Inferior parietal cortex (tissue), 1 donor: ENCODE results near the gene ANKS3.

Experiments
- DNase-seq: peaks from one replicate; pipeline ENCODE4 v3.0.0-alpha.2; 2016; ENCODE audit errors: extremely low spot score

The ANKS3 gene, protein sequence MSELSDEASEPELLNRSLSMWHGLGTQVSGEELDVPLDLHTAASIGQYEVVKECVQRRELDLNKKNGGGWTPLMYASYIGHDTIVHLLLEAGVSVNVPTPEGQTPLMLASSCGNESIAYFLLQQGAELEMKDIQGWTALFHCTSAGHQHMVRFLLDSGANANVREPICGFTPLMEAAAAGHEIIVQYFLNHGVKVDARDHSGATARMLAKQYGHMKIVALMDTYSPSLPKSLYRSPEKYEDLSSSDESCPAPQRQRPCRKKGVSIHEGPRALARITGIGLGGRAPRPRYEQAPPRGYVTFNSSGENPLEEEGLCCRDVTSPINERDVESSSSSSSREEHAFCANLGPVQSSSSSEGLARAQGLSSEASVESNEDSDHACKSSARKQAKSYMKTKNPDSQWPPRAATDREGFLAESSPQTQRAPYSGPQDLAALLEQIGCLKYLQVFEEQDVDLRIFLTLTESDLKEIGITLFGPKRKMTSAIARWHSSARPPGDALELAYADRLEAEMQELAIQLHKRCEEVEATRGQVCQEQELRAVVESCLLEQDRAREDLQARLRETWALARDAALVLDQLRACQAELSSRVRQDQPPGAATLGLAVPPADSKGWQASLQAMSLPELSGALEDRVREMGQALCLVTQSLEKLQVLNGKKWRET

DNA sequence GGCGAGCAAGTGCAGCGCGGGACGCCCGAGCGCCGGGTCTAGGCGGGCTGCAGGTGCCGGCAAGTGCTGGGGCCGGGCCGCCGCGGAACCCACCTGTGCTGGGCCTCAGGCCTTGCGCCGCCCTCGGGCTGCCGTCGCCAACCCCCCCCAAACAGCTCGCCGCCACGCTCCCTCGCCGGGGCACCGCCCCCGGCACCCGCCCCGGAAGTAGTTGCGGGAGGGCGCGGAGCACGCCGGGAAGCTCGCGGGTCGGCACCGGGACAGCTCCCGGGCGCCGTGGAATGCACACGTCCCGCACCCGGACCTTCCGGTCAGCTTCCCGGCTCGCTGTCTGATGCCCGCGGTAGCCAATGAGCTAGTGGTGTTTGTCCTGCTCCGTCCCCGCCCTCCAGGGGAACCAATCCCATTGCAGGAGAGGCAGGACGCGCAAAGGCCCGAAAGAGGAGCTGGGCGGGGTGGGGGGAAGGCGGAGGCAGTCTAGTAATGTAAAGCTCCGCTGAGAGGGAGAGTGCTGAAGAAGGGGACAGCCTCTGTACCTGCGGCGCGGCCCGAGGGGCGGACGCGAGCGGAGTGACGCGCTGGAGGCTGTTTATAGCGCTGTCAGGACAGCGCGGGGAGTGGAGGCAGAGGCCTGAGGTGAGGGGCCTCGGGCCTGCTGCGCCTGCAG lies at the start of gene ANKS3, which contains the start of gene DNAAF8:
Gene ANKS3, minus strand, starts transcription at position 209 of the 667 bp plus-strand sequence. CDS start 4,122 bp downstream, outside the sequence.
Gene DNAAF8, plus strand, starts transcription at position 475 of the 667 bp plus-strand sequence. CDS start 1,978 bp downstream, outside the sequence.
- peak; percentile 95 for DNase-seq

DNA sequence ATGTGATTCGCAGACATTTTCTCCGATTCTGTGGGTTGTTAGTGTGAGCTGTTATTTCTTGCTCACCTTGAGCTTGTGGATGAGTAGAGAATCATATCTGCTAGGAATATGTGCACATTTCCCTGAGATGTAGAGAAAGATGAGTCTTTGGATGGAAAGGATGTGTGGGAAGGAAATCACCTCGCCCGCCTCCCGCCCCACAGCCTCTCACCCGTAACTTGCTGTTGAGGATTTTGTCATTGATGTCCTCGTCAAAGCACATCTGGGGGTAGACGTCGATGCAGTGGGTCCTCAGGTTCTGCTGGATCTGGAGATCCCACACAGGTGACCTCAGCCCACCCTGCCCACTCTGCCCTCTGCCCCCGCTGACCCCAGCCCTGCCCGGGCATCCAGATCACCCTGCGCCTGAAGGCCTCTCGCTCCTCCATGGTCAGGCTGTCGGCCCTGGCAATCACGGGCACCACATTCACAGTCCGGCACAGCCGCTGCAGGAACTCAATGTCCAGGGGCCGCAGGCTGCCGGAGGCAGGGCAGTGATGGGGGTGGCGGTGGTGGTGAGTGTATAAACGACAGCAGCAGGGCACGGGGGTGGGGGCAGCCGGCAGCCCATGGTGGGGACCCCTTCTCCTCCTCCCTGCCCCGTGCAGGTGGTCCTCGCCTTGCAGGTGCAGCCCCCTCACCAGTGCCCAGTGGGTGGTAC lies 49.3 kb upstream of the ANKS3 start:
- DNase-seq = no peak

DNA sequence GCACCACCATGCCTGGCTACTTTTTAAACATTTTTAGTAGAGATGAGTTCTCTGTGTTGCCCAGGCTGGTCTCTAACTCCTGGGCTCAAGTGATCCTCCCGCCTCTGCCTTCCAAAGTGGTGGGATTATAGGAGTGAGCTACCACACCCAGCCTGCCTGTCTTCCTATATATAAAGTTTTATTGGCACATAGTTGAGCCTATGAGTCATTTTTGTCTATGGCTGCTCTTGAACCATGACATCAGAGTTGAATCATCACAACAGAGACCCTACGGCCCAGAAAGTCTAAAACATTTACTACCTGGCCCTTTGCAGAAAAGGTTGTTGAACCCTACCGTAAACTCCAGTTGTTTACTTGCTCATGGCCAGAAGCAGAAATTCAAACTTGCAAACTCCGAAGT lies 46.2 kb upstream of the ANKS3 start:
- no peak for DNase-seq

DNA sequence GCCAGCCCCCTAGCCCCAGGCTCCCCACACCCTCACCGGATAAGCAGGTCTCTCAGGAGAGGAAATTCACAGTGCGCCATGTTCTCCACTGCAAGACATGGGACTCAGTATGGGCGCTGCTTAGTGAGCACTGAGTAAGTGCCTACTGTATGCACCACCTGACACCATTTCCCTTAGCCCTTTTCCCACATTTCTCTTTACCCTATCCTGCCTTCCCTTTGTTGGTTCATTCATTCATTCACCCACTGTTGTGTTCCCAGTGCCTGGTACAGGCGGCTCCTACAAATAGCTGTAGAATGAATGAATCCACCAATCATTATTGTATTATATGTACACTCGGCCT lies 44.0 kb upstream of the ANKS3 start:
- no peak for DNase-seq

DNA sequence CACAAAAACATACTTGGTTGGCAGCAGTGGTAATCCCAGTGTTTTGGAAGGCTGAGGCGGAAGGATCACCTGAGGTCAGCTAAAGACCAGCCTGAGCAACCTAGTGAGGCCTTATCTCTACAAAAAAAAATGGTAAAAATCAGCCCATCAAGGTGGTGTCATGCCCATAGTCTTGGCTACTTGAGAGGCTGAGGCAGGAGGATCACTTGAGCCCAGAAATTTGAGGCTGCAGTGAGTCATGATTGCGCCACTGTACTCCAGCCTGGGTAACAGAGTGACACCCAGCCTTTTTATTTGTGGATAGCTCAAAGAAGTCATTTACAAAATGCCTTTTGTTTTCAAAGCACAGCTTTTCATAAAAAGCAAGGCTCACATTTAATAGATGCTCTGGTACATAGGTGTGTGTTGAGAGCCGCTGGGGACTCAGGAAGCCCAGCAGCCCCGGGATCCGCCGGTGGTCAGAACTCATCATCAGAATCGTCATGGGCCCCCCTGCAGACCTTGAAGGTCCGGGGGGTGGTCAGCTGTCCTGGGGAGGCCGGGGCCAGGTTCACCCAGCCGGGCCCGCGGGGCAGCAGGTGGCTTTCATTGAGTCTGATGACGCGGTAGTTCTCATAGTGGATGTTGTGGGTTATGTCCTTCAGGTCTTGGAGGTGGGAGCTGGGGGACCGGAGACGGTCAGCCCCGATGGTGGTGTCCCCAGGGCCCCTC lies 43.4 kb upstream of the ANKS3 start:
- no peak for DNase-seq

DNA sequence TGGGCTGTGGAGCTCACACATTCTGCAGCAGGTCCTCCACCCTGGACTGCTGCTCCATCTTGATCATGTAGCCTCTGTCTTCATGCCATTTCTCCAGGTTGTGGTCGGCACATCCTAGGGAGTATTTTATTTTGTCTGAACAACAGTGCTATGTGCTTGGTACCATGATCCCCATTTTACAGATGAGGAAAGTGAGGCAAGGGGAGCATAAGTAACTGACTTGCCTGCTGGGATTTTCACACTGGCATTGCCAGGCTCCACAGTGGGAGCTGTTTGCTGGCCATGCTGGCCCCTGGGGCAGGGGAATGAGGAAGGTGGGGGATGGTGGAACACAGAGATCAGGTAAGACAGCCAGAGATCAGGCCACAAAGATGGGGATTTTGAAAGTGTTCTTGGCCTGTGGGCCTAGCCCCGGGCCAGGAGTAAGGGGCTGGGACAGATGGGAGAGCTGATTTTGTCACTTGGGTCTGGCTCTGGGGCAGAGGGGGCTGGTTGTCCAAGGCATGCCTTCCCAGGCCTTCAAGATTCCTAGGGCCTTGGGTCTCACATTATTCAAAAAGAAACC lies 42.2 kb upstream of the ANKS3 start:
- DNase-seq = no peak

DNA sequence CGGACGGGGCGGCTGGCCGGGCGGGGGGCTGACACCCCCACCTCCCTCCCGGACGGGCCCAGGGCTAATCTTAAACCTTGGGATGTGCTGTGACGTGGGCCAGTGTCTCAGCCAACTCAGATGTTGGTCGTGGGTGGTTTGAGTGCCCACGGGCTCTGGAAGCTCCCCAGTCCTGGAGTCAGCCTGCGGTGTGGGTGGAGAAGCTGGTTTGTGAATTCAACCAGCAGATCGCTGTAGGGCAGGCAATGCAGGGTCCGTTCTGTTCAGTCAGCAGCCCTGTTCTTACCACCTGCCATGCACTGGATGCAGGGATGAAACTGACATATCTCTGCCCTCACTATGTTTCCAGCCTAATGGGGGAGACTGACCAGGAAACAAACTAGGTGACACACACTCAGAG lies 40.9 kb upstream of the ANKS3 start:
- DNase-seq = no peak

DNA sequence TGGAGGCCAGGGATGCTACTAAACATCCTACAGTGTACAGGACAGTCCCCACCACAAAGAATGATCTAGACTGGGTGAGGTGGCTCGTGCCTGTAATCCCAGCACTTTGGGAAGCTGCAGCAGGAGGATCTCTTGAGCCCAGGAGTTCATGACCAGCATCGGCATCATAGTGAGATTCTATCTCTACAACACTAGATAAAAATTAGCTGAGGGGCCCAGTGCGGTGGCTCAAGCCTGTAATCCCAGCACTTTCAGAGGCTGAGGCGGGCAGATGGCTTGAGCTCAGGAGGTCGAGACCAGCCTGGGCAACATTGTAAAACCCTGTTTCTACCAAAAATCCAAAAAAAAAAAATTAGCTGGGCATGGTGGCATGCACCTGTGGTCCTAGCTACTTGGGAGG lies 38.3 kb upstream of the ANKS3 start:
- no peak for DNase-seq

DNA sequence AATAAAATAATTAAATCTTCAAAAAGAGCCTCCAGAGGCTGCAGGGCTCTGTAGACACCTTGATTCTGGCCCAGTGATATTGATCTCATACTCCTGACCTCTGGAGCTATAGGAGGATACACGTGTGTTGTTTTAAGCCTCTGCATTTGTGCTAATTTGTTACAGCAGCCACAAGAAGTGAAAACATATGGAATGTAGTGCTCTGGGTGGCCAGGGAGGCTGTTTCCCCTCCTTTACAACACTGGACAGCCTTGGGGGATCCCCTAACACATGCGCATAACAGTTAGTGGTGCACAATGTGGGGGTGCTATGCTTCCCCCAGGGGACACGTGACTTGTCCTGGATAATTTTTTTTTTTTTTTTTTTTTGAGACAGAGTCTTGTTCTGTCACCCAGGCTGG lies 37.6 kb upstream of the ANKS3 start:
- DNase-seq = no peak

DNA sequence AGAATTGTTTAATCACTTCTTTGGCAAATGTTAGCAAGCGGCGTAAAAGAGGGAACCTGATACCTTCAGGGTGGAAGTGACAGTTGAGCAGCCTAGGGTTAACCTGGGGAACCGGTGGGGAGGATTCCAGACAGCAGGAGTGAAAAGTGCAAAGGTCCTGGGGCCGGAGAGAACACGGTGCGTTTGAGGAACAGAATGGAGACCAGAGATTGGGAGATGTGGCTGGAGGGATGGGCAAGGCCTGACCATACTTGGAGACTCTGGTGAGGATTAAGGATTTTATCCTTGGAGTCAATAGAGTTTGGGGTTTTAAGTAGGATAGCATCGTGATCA lies 35.2 kb upstream of the ANKS3 start:
- peak; percentile 8 for DNase-seq

DNA sequence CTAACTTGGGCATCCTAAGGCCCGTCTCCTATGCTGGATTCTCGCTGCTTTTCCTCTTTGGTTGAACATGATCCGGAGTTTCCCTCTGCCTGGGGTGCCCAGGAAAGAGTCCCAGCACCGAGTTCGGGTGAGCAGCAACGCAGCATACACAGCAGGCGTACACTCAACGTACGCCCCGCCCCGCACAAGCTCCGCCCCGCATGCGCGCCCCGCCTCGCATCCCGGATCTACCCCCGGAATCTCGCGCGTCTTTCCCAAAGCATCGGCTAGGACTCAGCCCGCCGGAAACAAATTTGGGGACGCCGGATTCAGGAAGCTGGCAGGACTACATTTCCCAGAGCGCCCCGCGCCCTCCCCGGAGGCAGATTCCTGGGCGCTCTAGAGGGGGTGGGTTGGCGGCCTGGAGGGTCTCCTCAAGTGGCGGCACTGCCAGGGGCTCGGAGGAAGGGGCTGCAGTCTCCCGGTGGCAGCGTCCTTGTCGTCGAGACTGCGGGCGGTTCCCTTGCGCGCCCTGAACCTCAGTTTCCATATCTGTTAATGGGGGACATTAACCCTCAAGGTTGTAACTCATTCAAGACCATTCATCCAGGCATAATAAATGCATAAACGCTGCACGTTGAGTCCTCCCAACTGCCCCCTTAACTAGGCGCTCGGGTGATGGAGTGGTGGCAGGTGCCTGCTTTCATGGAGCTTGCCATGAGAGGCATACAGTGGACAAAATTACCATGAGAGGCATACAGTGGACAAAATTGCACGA lies 34.7 kb upstream of the ANKS3 start:
- DNase-seq = peak; percentile 96

DNA sequence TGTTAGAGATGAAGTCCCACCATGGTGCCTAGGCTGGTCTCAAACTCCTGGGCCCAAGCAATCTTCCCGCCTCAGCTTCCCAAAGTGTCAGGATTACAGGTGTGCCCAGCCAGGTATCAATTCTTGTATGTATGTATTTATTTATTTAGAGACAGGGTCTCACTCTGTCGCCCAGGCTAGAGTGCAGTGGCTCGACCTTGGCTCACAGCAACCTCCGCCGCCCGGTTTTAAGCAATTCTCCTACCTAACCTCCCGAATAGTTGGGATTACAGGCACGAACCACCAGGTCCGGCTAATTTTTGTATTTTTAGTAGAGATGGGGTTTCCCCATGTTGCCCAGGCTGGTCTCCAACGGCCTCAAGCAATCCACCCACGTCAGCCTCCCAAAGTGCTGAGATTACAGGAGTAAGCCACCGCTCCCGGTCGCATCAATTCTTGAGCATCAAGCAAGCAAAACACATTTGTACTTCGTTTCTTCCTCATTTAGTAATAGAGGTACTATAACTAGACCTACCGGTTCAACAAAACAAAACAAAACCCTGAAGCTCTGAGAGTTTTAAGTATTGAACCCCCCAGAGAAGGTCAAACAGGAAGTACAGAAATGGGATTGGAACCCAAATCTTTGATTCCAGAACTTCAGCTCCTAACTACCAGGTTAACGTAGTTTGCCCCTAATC lies 33.9 kb upstream of the ANKS3 start:
- no peak for DNase-seq

DNA sequence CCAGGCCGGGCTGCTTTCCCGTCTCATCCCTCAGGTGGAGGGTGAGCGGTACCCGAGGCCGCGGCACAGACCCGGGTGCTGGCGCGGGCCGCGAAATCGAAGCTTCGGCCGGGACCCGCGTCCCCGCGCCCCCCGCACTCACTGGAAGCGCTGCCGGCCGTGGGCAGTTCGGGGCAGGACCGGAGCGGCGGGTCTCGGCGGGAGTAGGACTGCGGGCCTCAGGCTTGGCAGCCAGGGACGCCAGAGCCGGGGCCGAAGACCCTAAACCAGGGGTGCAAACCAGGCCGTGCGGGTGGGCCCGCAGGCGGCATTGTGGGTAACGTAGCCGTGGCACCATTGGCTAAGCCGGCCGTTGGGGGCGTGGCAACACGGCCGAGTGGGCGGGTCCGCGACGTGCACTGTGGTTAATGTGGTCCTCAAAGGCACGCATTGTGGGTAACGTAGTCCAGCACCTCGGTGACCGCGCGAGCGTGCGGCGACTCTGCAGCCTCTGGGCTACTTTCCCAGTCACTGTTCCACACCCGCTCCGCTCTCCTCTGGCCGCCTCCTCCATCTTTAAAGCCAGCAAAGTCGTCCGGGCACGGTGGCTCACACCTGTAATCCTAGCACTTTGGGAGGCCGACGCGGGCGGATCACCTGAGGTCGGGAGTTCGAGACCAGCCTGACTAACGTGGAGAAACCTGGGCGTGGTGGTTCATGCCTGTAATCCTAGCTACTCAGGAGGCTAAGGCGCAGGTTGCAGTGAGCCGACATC lies 33.0 kb upstream of the ANKS3 start, which contains the start of gene ZNF500:
Gene ZNF500, minus strand, starts transcription at position 288 of the 754 bp plus-strand sequence. CDS start 1,184 bp downstream, outside the sequence.
- peak; percentile 96 for DNase-seq

DNA sequence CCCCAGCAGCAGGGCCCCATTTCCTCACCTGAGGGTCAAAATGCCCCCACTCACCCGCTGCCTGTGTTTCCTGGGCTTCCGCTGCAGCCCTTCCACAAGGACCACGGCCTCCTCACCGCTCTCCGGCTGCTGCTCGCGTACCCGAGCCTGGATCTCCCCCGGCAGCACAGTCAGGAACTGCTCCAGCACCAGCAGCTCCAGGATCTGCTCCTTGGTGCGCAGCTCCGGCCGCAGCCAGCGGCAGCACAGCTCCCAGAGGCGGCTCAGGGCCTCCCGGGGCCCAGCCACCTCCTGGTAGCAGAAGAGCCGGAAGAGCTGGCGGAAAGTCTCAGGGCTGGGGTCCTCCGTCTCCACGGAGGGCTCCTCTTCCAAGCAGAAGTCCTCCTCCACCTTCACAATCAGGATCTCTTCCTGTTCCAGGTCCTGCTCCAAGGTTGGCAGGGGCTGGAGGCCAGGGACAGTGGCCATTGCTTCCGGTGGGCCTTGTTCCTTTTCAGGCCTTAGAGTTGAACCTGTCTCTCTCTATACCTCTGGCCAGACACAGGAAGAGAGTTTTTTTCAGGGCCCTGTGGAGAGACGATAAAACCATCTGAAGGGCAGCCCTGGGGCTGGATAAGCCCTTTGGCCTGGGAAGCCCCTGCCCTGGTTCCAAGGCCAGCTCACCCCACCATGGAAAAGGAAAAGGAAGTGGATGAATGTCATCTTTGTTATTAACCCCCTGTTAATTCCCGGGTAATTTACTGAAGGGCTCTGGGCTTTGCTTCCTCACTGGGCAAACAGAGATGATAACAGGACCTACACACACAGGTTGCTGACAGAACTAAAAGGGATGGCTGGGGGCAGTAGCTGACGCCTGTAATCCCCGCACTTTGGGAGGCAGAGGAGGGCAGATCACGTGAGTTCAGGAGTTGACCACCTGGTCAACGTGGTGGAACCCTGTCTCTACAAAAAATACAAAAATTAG lies 31.7 kb upstream of the ANKS3 start:
- no peak for DNase-seq

DNA sequence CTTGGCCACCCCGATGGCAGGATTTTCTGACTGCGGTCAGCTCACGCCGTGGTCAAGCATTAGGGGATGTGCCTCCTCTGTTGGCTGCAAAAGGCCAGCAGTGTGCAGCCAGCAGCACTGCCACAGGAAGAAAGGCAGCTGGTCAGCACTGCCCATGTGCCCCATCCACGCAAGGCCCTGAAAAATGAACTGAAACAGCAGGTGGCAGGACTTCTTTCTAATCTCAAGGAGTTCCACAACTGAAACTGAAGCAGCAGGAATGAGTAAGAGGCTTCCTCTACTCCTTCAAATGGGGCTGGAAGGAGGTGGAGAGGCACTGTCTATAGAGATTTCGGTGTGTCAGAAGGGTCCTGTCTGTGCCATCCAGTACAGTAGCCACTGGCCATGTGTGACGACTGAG lies 29.7 kb upstream of the ANKS3 start:
- no peak for DNase-seq

DNA sequence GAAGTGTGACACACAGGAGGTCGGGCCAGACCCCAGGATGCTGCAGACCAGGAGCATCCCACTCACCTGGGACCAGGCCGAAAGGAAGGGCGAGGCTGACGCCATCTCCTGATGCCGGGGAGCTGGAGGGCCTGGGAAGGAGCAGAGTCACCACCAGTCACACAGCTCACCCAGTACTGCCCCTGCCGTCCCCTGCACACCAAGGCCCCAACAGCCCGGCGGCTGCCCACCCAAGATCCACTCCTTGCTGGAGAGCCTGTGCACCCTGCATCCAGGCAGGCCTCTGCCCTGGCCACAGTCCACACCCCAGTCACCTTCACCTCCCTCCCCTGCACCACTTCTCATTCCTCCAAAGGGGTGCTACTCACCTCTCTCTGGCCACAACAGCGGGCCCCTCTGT lies 28.1 kb upstream of the ANKS3 start:
- no peak for DNase-seq

DNA sequence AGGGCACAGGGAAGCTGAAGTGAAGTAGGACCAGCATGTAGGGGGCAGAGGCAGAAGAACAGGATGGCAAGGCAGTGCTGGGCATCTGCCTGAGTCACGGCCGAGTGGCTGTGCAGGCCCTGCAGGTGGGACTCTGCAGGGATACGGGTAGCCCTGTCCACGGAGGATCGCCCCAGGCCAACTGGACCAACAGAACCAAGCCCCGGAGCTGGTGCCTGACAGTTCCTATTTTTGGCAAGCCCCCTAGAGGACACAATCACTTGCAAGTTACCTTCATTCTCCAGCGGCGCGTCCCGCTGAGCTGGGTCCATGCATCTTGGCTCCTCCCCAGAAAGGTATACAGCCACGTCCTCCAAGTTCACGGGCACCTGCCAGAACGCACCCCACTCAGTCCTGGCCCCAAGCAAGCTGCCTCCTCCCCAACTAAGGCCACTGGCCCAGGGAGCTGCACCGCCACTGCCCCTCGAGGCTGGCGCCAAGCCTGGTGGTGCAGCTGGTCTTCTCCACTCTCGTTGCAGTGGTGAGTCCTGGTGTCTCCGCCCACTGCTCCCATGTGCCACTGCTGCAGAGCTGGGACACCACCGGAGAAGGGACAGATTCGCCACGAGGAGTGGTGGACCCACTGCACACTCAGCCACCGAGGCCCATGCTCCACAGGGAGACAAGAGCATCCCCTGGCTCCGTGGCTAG lies 26.3 kb upstream of the ANKS3 start:
- DNase-seq = no peak
